Keratinocyte (primary cell): Measurements from ENCODE around the gene CSNK1D. TPM values are rescaled to one million over a fixed set of nuclear protein-coding genes. Genes with fewer than 3 reads are reported as not detected.

Source experiments
- DNase-seq: peaks from one replicate; pipeline ENCODE4 v3.0.0-alpha.2; 2011; ENCODE audit warnings: low read depth, missing footprints, low spot score
- FAIRE-seq: peaks from 2 replicates; lab custom pipeline; 2011; peaks lifted over from hg19 to GRCh38; lab: Jason Lieb, UNC
- H2AFZ ChIP-seq: 2 replicates; pipeline ENCODE4 v1.6.0; 2012; ENCODE audit warnings: low read length, control low read depth, inconsistent platforms; ENCODE audit not compliant: control insufficient read depth
- H3K27ac ChIP-seq: 2 replicates; pipeline ENCODE4 v1.5.1; 2011; ENCODE audit warnings: low read length; ENCODE audit not compliant: control insufficient read depth, insufficient read depth
- H3K27me3 ChIP-seq: 3 replicates; pipeline ENCODE4 v1.6.0; 2011; ENCODE audit warnings: low read length; ENCODE audit not compliant: control insufficient read depth, insufficient read depth; ENCODE audit errors: extremely low read depth
- H3K36me3 ChIP-seq, 2 experiments: 2 replicates in 1 of 2; 3 replicates in 1 of 2; pipeline ENCODE4 v1.5.1; 2011; ENCODE audit warnings: low read length in 2 of 2, mild to moderate bottlenecking in 1 of 2; ENCODE audit not compliant: control insufficient read depth in 2 of 2, insufficient read depth in 2 of 2; ENCODE audit errors: extremely low read depth in 1 of 2
- H3K4me1 ChIP-seq: 3 replicates; pipeline ENCODE4 v1.5.1; 2011; ENCODE audit warnings: low read length; ENCODE audit not compliant: control insufficient read depth, insufficient read depth; ENCODE audit errors: extremely low read depth
- H3K4me2 ChIP-seq: 3 replicates; pipeline ENCODE4 v1.6.0; 2011; ENCODE audit warnings: low read depth, low read length; ENCODE audit not compliant: control insufficient read depth, insufficient read depth; ENCODE audit errors: extremely low read depth
- H3K4me3 ChIP-seq, 3 experiments: fragments of 200-600 bp in 1 of 3; sonication (generic) in 1 of 3; 2 replicates in 2 of 3; 3 replicates in 1 of 3; pipeline ENCODE4 v1.5.1; 2011 to 2016; ENCODE audit warnings: low read length in 3 of 3, mild to moderate bottlenecking in 3 of 3, control low read depth in 2 of 3, inconsistent platforms in 1 of 3, low read depth in 1 of 3, mixed read lengths in 1 of 3, mixed run types in 1 of 3, moderate library complexity in 1 of 3; ENCODE audit not compliant: control insufficient read depth in 2 of 3, insufficient read depth in 2 of 3; ENCODE audit errors: extremely low read depth in 1 of 3
- H3K79me2 ChIP-seq: 2 replicates; pipeline ENCODE4 v1.6.0; 2012; ENCODE audit warnings: low read length; ENCODE audit not compliant: control insufficient read depth, insufficient read depth
- H3K9ac ChIP-seq: 3 replicates; pipeline ENCODE4 v1.6.0; 2011; ENCODE audit warnings: low read length; ENCODE audit not compliant: control insufficient read depth, insufficient read depth; ENCODE audit errors: extremely low read depth
- H3K9me1 ChIP-seq: 3 replicates; pipeline ENCODE4 v1.6.0; 2011; ENCODE audit warnings: low read length; ENCODE audit not compliant: control insufficient read depth, insufficient read depth; ENCODE audit errors: extremely low read depth
- H3K9me3 ChIP-seq: 2 replicates; pipeline ENCODE4 v1.5.1; 2012; ENCODE audit warnings: low read depth, low read length; ENCODE audit not compliant: control insufficient read depth
- H4K20me1 ChIP-seq: 3 replicates; pipeline ENCODE4 v1.6.0; 2011; ENCODE audit warnings: low read length; ENCODE audit not compliant: control insufficient read depth, insufficient read depth; ENCODE audit errors: extremely low read depth
- EZH2 ChIP-seq: IDR thresholded peaks from one replicate; pipeline ENCODE4 v1.6.1; 2012; ENCODE audit warnings: inconsistent platforms, mild to moderate bottlenecking, low read length, moderate library complexity
- dilution Hi-C: fragments of 300-500 bp; cut with MboI; formaldehyde crosslinking; loops from one replicate; pipeline ENCODE4 v1.7.0; 2020; ENCODE audit warnings: low sequenced_read_pairs; ENCODE audit not compliant: extremely low pct_ligation_motif_present
- polyA plus RNA-seq, 5 experiments: library from polyadenylated mRNA; depleted of rRNA in 3 of 5; stranded (reverse) in 3 of 5; stranded (forward) in 1 of 5; unstranded in 1 of 5; fragments of >200 nt; gene quantifications; 1 replicate in 1 of 5; 2 replicates in 3 of 5; 3 replicates in 1 of 5; pipeline versions ENCODE4 v1.2.1 to v1.2.3, GENCODE V29; 2011 to 2012; ENCODE audit warnings: missing spikeins in 2 of 5, low read depth in 1 of 5, low replicate concordance in 1 of 5
- TF ChIP-seq, protein P1 (sequence below), 3 experiments: IDR thresholded peaks in 1 of 3; conservative IDR thresholded peaks in 1 of 3; optimal IDR thresholded peaks in 1 of 3; 2 replicates in 2 of 3; 3 replicates in 1 of 3; pipeline versions ENCODE3 to v1.5.1; 2011; ENCODE audit warnings: low read length in 3 of 3, mild to moderate bottlenecking in 3 of 3, moderate library complexity in 2 of 3, control low read depth in 1 of 3, inconsistent platforms in 1 of 3; ENCODE audit not compliant: insufficient read depth in 2 of 3; ENCODE audit errors: extremely low read depth in 1 of 3

CSNK1D gene
- polyA plus RNA-seq, 1 donor (not counting 4 experiments of a cell fraction or from before 2014, with no cell fraction given): 86.0 TPM

DNA sequence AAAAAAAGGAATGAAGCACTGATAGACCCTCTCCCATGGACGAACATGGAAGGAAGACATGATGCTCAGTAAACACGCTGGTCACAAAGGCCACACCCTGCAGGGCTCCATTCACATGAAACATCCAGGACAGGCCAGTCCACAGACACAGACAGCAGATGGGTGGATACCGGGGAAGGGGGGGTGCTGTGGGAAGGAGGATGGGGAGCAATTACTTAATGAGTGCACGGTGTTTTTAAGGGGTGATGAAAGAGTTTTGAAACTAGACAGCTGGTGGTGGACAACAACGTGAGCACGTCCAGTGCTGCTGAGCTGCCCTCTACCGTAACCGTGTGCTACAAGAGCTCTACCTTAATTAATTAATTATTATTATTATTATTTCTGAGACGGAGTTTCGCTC, 50.7 kb downstream of the CSNK1D start:
- H3K9me1 ChIP-seq: no peaks in the 10 kb centered on the region
- H3K9ac ChIP-seq: no peak overlapping the region
- H3K9me3 ChIP-seq: no peaks in the 10 kb centered on the region
- no peak overlapping the region for H3K27ac ChIP-seq
- H2AFZ ChIP-seq: no peak overlapping the region
- no peaks in the 10 kb centered on the region for H3K36me3 ChIP-seq
- H3K4me3 ChIP-seq: no peak overlapping the region
- FAIRE-seq: no peak
- no peak overlapping the region for H3K4me2 ChIP-seq
- no peaks in the 10 kb centered on the region for H3K79me2 ChIP-seq
- H3K27me3 ChIP-seq: no peaks in the 10 kb centered on the region
- TF ChIP-seq, protein P1, sequence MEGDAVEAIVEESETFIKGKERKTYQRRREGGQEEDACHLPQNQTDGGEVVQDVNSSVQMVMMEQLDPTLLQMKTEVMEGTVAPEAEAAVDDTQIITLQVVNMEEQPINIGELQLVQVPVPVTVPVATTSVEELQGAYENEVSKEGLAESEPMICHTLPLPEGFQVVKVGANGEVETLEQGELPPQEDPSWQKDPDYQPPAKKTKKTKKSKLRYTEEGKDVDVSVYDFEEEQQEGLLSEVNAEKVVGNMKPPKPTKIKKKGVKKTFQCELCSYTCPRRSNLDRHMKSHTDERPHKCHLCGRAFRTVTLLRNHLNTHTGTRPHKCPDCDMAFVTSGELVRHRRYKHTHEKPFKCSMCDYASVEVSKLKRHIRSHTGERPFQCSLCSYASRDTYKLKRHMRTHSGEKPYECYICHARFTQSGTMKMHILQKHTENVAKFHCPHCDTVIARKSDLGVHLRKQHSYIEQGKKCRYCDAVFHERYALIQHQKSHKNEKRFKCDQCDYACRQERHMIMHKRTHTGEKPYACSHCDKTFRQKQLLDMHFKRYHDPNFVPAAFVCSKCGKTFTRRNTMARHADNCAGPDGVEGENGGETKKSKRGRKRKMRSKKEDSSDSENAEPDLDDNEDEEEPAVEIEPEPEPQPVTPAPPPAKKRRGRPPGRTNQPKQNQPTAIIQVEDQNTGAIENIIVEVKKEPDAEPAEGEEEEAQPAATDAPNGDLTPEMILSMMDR (optimal IDR thresholded peaks at IDR 0.05 in 1 of 3, IDR thresholded peaks at IDR 0.05 in 1 of 3, conservative IDR thresholded peaks at IDR 0.05 in 1 of 3; ENCODE audit: extremely low read depth in 1 of 3, insufficient read depth in 2 of 3, low read length in 3 of 3): no peak
- no peak for TF ChIP-seq EZH2
- H4K20me1 ChIP-seq: no peaks in the 10 kb centered on the region
- dilution Hi-C loops: no loop called here
- no peak for DNase-seq
- H3K4me1 ChIP-seq: peaks cover 4% of the 10 kb centered on the region

DNA sequence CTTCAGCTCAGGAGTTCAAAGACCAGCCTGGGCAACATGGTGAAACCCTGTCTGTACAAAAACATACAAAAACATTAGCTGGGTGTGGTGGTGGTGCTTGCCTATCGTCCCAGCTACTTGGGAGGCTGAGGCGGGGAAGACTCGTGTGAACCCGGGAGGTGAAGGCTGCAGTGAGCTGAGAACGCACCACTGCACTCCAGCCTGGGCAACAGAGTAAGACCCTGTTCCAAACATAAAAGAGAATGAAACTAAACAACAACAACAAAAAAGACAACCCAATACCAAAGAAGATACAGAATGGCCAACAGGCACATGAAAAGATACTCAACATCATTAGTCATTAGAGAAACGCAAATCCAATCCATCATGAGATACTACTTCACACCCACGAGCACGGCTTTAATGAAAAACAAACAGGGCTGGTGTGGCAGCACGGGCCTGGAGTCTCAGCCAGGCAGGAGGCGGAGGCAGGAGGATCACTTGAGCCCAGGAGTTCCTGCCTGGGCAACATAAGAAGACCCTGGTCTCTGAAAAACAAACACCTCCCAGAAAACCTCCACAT, 52.1 kb downstream of the CSNK1D start:
- Histone ChIP-seq H4K20me1 (no peaks in the 10 kb centered on the region), H2AFZ (no peak overlapping the region), H3K27me3 (no peaks in the 10 kb centered on the region), H3K36me3 (no peaks in the 10 kb centered on the region), H3K4me3 (no peak overlapping the region), H3K4me2 (no peak overlapping the region), H3K9me3 (no peaks in the 10 kb centered on the region), H3K9me1 (no peaks in the 10 kb centered on the region), H3K9ac (no peak overlapping the region), H3K27ac (no peak overlapping the region), H3K79me2 (no peaks in the 10 kb centered on the region), H3K4me1 (peaks cover 16% of the 10 kb centered on the region)
- dilution Hi-C loops: no loop called here
- FAIRE-seq (no peak), DNase-seq (no peak)
- TF ChIP-seq EZH2: no peak
- TF ChIP-seq, protein P1 (optimal IDR thresholded peaks at IDR 0.05 in 1 of 3, IDR thresholded peaks at IDR 0.05 in 1 of 3, conservative IDR thresholded peaks at IDR 0.05 in 1 of 3; ENCODE audit: extremely low read depth in 1 of 3, insufficient read depth in 2 of 3, low read length in 3 of 3): no peak
